Head of caudate nucleus (tissue), 42 donors: ENCODE data around the gene PDE2A.
A peak's percentile ranks its signal among the peaks of the same experiment; 100 is the strongest.

Experiments
- DNase-seq, 42 donors: peaks; one replicate each; pipeline versions ENCODE4 v3.0.0 to v3.0.0-alpha.2; 2020 to 2021; ENCODE audit warnings: mixed read lengths in 7 of 42
- intact Hi-C: fragments of 100-400 bp; cut with DNase I; formaldehyde crosslinking; loops from one replicate; pipeline ENCODE4 v1.15.0; 2022

PDE2A gene

DNA sequence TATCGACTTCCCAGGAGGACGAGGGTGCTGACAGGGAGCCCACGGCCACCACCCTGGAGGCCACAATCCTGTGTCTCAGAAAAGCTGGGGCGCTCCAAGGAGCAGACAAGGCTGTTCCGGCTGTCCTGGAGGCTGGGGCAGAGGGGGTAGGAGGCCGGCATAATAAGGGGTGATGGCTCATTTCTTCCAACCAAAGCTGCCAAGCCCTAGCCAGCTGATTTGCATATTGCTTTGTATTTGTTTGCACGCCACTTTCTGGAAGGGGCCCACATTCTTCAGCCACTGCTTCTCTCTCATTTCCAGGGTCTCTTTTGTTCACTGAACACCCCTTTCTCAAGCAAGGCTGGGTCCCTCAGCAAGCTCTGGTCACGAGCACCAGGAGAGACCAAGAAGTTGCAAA is 4.7 kb downstream of the PDE2A start:
- intact Hi-C loops, result no loop called here
- peak in 1 of 42 donors; percentile 50 for DNase-seq

DNA sequence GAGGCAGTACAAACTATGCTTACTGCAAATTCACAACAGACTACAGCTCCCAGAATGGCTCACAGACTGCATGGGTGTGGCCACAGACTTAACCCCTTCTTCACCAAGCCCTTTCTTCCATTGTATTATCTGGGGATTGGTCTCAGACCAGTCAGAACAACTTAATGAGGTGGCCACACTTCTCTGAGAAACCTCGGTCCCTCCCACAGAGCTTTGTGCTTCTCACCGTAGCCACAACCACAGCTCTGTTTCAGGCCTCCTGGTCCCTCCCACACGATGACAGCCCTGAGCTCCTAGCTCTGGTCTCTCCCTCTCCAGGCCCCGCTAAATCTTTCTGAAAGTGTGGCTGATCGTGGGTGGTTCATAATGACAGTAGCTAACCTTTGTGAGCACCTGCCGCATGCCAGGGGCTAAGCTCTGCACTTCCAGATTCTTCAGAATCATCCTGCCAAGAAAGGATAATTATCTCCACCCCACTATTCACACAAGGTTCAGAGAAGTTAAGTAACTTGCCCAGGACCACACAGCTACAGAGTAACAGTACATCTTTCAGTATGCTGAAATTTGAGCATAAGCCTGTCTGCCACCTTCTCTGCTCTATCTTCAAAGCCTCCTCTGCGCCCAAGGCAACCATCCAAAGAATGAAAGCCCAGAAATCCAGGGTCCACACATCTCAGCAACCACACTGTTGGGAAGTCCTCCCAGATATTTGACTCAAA is 5.4 kb downstream of the PDE2A start:
- peak in 9 of 42 donors; percentile 27 to 65 (median 39) for DNase-seq
- intact Hi-C loops, result no loop called here

DNA sequence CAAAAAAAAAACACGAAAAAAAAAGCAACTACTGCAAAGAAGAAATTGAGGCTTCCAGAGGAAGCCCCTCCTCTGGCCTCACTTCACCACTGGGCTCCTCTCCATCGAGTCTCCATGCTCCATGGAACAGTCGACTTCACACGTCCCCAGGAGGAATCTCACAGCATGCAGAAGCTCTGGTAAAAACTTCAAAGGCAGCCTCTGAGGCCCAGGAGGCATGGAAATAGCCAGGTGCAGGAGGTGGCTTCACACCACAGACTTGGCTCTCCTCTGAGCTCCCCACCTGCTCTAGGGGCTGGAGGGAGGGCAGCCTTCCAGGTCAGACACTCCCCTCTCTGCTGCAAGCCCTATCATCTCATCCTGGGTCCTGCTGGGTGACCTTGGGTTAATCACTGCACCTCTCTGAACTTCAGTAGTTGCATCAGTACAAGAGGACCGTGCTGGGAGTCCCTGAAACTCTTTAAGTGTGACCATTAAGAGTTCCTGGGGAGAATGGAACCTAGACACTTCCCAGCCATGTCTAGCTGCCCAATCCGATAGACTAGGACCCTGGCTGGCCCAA is 8.2 kb downstream of the PDE2A start:
- intact Hi-C loops, result no loop called here
- DNase-seq, result no peak

DNA sequence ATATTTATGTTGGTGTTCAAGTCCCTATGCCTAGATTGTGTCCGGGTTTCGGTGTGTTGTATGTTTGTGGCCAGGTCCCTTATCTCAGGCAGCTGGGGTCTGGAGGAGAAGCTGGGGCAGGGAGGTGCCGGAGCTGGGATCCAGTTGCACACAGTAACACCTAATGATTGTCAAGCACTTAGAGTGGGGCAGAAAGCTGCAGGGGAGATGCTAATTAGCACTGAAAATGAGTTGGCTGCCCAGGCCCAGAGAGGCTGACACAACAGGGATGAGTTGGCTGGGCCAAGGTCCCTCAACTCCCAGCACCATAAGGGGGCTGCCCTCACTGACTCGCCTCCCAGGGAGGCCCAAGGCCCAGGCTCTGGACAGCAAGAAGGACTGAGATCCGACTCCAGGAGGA is 12.2 kb downstream of the PDE2A start:
- intact Hi-C loops, result no loop called here
- DNase-seq, result no peak

DNA sequence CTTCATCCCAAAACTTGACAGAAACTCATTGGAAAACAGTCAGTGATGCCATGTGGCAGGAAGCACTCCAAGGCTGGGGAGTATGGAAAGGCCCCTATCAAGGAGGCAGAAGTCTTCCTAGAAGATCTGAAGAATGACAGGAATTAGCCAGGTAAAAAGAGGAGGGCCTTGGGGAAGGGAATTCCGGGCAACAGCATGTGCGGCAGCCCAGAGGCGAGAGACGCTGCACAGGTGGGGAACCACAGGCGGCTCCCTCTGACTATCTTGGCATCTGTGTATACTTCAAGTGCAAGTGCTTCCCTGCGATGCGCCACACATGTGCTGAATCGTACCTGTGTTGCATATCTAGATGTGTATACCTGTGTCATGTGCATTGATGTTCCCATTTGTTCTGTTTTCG is 12.7 kb downstream of the PDE2A start:
- DNase-seq, result no peak

DNA sequence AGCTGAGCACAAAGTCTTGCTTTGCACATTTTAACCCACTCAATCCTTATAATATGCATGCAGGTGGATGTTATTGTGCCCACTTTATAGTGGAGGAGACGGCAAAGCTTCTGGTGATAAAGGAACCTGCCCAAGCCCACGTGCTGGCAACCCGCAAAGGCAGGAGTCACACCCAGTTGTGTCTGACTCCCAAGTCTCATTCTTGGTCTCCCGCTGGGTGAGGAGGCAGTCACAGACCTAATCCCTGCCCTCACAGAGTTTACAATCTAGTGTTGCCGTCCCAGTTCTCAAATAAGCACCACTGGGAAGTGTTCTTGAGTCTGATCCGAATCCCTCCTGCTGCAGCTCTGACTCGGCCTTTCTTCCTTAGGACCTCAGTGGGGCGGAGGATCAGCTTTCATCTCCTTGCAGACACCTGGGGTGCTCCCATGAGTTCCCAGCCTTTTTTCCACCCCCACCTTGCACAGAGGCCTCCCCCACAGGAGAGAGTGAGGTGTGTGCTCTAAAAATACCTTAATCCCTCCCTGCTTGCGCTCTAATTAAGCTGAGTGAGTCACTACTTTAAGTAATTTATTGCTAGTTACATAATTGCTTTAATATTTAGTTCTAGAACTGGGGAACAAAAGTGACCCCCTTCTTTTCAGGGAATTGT is 15.1 kb downstream of the PDE2A start:
- intact Hi-C loops, result no loop called here
- peak in 32 of 42 donors; percentile 42 to 88 (median 66) for DNase-seq

More for the DNA sequence above, 12.7 kb downstream of the PDE2A start:
- intact Hi-C loops, result no loop called here

DNA sequence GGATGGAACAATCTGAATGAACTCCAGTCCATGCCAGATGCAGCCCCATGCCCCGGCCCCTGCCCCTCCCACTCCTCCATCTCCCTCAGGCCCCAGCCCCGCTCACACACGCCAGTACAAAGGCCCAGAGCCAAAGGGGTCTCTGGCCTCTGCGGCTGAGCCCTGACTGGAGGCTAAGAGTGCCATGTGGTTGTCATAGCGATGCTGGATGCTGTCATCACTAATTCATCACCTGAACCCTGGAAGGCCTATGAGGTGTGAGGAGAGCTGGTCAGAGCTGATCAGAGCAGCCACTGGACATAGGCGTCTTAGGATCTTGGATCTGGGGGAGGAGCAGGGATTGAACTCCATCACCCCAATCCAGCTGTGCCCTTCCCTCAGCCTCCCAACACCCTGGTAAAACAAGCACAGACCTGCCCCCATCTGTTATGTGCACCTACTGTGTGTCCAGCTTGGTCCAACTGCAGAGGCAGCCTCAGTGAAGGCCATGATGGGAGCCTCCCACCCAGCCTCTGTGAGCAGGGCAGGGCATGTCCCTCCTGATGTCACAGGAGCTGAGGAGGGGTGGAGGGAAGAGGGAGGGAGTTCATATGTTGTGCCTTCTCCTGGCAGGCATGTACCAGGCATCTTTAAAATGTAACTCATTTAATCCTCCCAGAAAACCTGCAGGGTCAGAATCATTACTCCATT is 16.7 kb downstream of the PDE2A start:
- intact Hi-C loops, result no loop called here
- no peak for DNase-seq

DNA sequence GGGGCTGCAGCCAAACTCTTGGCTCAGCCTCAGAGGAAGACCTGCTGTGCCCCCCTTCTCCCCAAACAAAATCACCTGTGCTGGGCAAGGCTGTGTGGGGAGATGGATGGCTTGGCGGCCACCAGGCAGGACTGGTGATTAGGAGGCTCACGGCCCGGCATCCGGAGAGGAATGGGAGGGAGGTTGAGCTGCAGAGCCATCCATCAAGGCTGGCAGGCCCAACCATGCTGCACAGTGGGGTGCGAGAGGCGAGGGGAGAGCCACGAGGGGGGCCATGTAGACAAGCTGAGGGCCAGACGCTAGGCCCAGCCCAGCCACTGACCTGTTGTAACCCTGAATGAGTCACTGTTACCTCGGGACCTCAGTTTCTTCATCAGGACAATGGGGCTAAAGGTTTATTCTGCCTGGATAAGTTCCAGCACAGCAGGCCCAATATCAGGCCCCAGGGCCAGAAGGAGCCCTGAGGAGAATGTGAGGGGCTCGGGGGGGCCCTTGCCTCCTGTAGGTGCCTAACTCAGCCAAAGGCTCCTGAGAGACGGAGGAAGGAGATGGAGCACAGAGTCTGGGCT is 18.2 kb downstream of the PDE2A start:
- DNase-seq, result no peak
- intact Hi-C loops, result no loop called here

DNA sequence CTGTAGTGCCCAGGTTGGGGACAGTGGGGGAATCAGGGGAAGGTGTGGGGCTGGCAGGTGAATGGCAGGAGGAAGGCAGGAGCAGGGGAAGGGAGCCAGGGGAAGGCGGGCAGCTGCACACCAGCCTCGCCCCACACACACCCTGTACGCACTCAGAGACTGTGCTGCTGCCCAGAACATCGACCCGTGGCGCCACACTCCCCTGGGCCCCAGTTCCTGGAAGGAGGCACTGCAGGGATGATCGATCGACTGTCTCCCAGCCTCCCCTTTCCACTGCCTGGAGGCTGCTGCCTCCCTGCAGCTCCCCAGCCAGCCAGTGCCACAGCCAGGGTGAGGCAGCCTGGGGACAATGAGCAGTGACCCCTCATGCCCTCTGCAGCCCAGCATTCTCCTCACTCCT is 19.2 kb downstream of the PDE2A start:
- DNase-seq, result no peak
- intact Hi-C loops, result no loop called here

DNA sequence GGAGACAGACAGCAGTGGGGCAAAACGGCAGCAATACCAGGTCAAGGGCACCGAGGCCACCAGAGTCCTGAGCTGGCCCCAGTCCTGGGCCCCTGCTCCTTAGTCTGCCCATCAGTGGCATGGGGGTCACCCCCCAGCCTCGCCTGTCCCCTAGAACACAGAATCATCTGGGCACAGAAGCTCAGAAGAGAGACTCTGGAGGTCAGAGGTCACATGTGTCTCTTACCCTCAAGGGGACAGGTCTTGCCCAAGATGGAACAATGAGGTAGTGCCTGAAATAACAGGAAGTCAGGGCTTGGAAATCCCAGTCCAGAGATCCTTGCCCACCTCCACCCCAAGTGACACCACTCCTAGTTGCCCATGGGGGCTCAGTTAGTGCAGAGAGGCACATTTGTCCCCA is 20.6 kb downstream of the PDE2A start:
- intact Hi-C loops, result no loop called here
- no peak for DNase-seq

DNA sequence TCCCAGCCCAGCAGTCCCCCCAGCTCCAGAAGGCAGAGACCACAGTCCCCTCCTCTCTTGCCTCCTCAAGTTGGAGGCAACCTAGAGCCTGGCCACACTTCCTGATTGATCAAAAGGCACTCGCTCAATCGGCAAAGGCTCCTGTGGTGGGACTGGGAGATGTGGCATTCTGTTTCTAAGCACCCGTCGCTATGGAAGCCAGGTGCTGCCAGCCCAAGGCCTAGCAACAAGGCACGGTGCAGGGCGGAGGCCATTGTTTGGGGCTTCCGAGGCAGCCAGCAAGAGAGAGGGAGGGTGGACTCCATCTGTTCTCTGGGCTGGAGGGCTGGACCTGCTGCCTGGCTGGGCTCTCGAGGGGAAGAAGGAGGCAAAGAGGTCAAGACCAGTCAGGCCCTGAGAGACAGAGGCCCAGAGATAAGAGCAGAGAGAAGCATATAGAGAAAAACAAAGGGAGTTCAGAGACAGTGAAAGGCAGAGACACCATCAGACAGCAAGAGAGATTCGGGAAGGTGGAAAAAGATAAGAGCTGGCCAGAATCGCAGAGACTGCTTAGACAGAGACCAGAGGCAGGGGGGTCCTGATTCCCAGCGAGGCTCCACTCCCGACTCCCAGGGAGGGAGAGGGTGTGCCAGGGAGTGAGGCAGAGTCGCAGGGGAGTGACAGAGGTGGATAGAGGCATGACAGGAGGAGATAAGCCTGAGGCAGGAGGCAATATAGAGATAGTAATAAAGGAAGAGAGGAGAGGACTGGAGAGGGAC is 21.2 kb downstream of the PDE2A start:
- intact Hi-C loops, result no loop called here
- DNase-seq, result peak in 6 of 42 donors; percentile 38 to 63 (median 50)

DNA sequence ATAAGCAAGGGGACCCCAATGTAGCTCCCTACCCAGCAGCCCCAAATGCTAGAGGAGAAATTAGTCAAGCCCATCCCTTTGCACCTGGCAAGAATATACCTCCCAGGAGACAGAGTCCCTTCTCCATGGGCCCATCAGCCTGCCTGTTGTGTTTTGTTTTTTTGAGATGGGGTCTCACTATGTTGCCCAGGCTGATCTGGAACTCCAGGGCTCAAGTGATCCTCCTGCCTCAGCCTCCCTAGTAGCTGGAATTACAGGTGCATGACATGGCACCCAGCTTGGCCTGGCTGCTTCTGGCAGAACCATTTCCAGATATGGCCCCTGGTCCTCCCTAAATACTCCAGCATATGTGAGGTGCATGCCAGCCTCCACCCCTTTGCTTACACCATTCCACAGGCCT is 22.1 kb downstream of the PDE2A start:
- DNase-seq, result no peak
- intact Hi-C loops, result no loop called here

DNA sequence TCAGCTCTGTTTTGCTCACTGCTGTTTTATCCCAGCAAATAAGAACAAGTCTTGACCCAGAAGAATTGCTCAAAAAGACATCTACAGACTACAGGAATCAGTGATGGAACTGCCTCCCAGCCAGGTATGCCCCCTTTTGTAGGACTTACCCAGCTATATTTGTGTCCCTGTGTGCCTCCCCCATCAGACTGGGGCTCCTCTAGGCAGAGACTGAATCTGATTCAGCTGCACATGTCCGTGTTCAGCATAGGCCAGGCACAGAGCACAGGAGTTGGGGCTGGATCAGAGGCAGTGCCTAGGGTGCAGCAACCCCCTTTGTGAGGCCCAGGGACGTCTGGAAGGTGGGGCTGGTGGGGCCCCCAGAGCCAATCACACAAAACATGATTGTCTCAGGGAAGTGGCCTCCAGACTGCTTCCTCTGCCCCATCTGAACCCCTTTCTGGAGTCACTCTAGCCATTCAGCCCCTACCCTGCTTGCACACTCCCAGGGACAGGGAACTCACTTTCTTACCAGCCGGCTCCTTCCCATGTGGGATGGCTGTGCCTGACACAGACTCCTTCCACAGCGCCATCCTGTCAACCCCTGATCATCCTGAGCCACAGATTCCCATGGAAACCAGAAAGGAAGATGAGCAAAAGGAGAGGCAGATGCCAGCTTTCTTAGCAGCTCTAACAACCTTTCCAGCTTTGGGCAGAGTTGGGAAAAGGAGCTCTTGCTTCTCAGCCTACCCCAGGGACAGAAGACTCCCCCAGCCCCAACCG is 24.8 kb downstream of the PDE2A start:
- DNase-seq, result peak in 27 of 42 donors; percentile 40 to 90 (median 65)
- intact Hi-C loops, result no loop called here

DNA sequence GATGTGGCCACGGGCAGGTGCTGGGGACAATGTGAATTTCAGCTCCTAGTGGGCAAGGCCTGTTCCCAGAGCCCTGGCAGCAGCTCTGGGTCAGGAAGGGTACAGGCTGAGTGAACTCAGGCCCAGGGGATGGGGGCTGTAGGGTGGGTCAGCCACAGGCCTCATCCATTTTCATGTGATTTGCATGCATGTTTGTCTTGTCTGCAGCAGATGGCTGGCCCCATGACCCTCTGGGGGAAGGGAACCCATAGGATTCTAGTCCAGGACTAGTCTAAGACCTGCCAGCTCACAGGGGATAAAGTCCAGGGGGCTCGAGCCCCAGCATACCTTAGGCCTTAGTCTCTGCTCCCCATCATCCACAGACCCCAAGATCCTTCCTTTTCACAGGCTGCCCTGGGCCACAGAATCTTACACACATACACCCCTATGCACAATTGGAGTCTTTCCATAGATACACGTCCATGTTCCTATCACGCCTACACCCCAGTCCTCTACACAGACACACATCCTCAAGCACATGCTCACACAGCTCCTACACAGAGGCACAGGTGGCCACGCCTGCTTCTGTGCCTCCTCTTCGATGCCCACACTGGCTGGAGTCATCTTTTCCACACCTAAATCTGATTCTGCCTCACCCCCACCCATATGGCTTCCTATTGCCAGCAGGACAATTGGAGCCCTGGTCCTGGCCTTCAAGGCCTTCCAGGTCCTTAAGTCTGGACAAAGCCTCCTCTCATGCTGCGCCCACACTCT is 25.7 kb downstream of the PDE2A start:
- intact Hi-C loops, result no loop called here
- no peak for DNase-seq

DNA sequence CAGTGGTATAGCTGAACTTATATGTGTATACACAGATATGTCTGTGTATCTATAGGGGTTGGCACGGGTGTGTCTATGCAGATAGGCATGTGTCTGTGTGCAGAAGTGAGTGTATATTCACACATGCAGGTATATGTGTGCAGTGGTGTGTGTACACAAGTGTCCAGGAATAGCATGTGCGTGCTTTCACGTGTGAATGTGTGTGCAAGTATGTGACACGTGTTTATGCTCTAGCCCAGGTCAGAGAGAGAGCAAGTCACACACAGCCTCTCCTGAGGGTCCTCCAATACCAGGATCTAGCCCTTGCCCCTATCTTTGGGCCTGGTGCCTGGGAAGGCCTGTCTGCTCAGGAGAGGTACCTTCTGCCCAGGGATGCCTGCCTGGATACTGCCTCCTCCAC is 26.3 kb downstream of the PDE2A start:
- DNase-seq, result no peak
- intact Hi-C loops, result no loop called here

DNA sequence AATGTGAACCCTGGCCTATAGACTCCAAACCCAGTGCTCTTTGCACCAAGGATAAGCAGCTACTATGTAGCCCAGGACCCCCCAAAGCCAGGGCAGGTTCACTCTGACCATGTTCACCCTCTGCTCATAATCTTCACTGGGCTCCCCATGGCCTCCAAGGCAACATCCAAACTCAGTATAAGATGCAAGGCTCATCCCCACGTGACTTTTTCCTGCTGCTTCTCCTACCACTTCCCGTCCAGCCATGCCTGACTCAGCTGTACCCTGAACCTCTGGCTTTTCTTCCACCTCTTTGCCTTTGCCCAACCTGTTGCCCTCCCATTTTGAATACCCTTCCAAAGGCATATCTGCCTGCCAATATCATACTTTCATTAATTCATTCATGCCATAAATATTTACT is 27.8 kb downstream of the PDE2A start:
- intact Hi-C loops, result no loop called here
- DNase-seq, result no peak

DNA sequence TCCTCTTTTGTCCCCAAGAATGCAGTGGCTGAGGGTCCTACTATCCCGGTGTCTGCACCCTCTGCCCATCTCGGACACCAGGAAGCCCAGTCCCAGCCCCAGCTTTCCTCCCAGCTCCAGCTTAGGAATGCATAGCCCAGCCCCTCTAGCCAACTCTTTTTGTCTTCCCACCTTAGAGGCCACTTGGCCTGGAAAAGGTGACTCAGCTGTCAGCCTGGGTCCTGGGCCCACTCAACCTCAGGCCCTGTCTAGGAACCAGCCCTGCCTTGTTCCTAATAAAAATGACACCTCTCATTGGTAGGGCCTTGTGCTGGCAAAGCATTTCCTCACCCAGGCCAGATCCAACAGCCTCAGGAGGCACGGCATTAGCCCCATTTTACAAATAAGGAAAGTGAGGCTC is 28.2 kb downstream of the PDE2A start:
- intact Hi-C loops, result no loop called here

DNA sequence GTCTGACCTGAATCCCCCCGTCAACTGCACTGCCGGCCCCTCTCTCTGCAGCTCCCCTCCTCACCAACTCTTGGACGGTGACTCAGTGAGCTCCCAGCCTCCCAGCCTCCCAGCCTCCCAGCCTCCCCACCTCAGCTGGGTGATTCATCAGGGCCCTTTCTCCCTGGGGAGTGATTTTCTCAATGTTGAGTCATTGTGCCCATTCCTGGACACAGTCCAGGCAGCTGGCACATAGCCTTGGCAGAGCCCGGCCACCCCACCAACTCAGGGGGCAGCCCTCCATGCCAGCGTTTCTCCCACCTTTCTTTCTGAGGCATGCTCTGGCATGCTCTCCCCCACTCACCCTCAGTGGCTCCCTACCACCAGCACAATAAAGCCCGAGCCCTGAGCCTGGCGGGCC is 30.7 kb downstream of the PDE2A start:
- intact Hi-C loops, result loop anchor here (5.0 kb wide), 1 partner anchor 56 kb away; no protein-coding TSS in a partner anchor
- DNase-seq, result peak in 15 of 42 donors; percentile 37 to 80 (median 57)

More for the DNA sequence above, 28.2 kb downstream of the PDE2A start:
- no peak for DNase-seq
